HG03378 (cell line): Measurements from ENCODE around the gene NCOA7.
"Not testable (repeated sequence)": the region's sequence is repeated elsewhere in the genome, so short reads cannot be mapped to it uniquely, and the experiment has no call there.

Experiments
- ATAC-seq: cut with Tn5 transposase; IDR thresholded peaks from one replicate; pipeline ENCODE4 v1.9.1; 2021; ENCODE audit warnings: mild to moderate bottlenecking, moderate library complexity; ENCODE audit not compliant: unreplicated experiment

The NCOA7 gene

GRCh38 chr6:125913864-125914351 lies 123.1 kb downstream of the NCOA7 start:
- ATAC-seq = no peak

- no peak for ATAC-seq
Observed at GRCh38 chr6:125918230-125918629, 127.5 kb downstream of the NCOA7 start.

GRCh38 chr6:125918681-125919566 lies 128.2 kb downstream of the NCOA7 start:
- peak; percentile 99 for ATAC-seq

GRCh38 chr6:125919618-125920017 lies 128.9 kb downstream of the NCOA7 start:
- no peak for ATAC-seq

- no peak for ATAC-seq
Observed at GRCh38 chr6:125922322-125922860, 131.6 kb downstream of the NCOA7 start.

GRCh38 chr6:125923366-125923877 lies 132.7 kb downstream of the NCOA7 start:
- no peak for ATAC-seq

- no peak for ATAC-seq
Observed at GRCh38 chr6:125924169-125924568, 133.4 kb downstream of the NCOA7 start.

GRCh38 chr6:125924697-125925358 lies 134.1 kb downstream of the NCOA7 start:
- no peak for ATAC-seq

- no peak for ATAC-seq
Observed at GRCh38 chr6:125926711-125927110, 136.0 kb downstream of the NCOA7 start.

- no peak for ATAC-seq
Observed at GRCh38 chr6:125927761-125928160, 137.0 kb downstream of the NCOA7 start.

GRCh38 chr6:125930765-125931418 lies 140.1 kb downstream of the NCOA7 start:
- no peak for ATAC-seq

- peak; percentile 89 for ATAC-seq
Observed at GRCh38 chr6:125931733-125932450, 141.1 kb downstream of the NCOA7 start.

GRCh38 chr6:125932451-125932795 lies 141.7 kb downstream of the NCOA7 start:
- peak; percentile 17 for ATAC-seq

GRCh38 chr6:125935520-125935919 lies 144.8 kb downstream of the NCOA7 start:
- not testable (repeated sequence) for ATAC-seq

- no peak for ATAC-seq
Observed at GRCh38 chr6:125939026-125939425, 148.3 kb downstream of the NCOA7 start.

- ATAC-seq = no peak
Observed at GRCh38 chr6:125939791-125940190, 149.0 kb downstream of the NCOA7 start.

- ATAC-seq = no peak
Observed at GRCh38 chr6:125940247-125941041, 149.7 kb downstream of the NCOA7 start.

- no peak for ATAC-seq
Observed at GRCh38 chr6:125942672-125943527, 152.1 kb downstream of the NCOA7 start.
